ENCODE measurements around the gene DAG1.
"Not testable (repeated sequence)": the region's sequence is repeated elsewhere in the genome, so short reads cannot be mapped to it uniquely, and the experiment has no call there.

Gene DAG1

GRCh38 chr3:49470714-49471420, 800 bp downstream of the DAG1 start:
- DNase-seq = no peak

DNA sequence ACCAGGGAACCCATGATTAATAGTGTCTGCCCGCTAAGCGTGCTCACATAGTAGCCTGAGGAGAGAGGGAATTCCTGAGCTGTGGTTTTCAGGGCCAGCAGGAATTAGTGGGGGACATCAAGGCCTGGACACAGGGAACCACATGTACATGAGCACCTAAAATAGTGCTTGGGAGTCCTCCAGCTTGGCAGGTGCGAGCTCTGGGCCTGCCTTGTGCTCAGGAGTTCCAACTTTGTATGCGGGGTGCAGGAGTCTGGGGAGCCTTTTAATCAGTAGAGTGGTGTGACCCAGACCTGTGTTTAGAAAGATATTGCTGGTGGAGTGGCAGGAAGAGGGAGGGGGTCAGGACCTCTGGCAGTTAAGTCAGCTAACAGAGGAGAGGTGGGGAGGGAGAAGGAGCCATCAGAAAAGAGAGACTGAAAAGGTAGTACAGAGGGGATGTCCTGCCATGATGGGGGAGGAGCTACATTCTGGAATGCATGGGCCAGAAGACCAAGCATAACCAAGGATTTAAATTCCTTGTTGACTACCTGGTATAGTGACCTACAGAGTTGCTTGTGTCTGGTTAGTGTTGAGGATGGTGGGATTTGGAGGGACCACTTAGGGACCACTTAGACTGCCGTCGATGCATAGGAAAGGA, 1.9 kb downstream of the DAG1 start:
- DNase-seq = no peak

GRCh38 chr3:49476563-49476962, 6.5 kb downstream of the DAG1 start:
- peak; percentile 72 for DNase-seq

DNA sequence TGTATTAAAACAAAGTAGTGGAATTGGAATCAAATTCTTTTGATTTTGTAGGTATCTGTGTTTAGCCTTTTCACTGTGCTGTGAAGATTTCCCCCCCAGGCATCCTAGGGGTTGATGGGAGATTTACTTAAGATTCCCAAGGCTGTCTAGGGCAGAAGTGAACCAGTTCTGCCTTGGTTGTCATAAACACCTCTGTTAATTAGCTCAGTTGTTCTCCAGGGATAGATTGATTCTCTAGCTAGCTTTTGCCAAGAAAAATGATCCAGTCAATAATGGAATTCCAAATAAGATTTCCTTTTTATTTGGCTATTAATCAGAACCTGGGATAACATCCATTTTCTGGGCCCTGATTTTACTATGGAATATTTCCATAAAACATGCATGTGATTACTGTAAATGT, 12.7 kb downstream of the DAG1 start:
- DNase-seq = no peak

- DNase-seq = no peak
Observed at GRCh38 chr3:49484471-49484870, 14.4 kb downstream of the DAG1 start.

DNA sequence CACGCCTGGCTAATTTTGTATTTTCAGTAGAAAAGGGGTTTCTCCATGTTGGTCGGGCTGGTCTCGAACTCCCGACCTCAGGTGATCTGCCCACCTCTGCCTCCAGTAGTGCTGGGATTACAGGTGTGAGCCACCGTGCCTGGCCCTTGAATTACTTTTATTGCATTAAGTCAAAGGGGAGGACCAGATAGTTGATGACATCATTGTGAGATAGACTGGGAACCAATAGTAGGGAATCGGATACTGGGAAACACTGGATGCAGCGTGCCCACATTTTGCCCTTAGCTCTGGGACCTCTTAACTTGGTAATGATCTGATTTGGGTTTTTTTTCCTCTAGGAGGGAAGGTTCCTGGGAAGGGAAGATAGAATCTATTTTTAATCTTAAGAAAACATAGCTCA, 19.2 kb downstream of the DAG1 start:
- no peak for DNase-seq

DNA sequence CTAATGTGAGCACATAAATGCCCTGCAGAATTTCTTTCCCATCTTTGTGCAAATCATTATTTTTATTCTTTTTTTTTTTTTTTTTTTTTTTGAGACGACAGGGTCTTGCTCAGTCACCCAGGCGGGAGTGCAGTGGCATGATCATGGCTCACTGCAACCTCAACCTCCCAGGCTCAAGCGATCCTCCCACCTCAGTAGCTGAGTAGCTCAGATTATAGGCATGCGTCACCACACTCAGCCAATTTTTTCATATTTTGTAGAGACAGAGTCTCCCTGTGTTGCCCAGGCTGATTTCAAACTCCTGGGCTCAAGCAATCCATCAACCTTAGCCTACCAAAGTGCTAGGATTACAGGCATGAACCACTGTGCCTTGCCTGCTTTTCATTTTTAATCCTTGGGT, 22.9 kb downstream of the DAG1 start:
- DNase-seq = no peak

GRCh38 chr3:49493901-49494300, 23.8 kb downstream of the DAG1 start:
- no peak for DNase-seq

- DNase-seq = no peak
Observed at GRCh38 chr3:49495023-49495422, 25.0 kb downstream of the DAG1 start.

- not testable (repeated sequence) for DNase-seq
Observed at GRCh38 chr3:49496845-49497244, 26.8 kb downstream of the DAG1 start.

DNA sequence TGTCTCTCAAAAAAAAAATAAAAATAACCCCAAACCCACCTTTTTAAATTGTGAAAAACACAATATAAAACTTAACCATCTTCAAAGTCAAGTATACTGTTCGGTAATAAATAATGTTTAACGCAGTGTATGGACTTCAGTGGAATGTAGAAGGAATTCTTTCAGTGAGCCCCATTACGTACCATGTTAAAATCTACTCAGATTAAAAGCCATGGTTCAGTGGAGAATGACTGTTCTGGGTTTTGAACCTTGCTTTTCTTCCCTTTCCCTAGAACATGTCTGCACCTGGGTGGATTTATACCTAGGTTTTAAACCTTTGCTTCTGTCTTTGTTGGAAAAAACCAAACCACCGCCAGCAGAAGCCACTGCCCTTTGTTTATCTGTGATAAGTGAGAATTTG, 27.5 kb downstream of the DAG1 start:
- DNase-seq = no peak

DNA sequence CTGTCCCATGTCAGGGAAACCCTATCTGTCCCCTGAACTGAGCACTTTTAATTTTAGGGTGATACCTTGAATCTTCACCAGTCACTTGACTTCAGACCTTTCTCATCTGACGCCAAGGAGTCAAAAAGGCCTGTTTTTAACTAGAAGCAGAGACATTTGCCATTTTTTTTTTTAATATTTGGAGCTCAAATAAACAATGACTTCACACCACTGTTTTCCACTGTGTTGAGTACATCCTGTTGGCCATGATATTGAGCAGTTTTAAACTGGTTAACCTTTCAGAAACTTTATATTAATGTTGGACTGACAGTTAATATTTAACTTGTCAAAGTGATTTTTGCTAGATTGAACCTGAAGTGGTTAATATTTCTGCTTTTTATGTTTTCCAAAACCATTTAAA, 28.2 kb downstream of the DAG1 start:
- no peak for DNase-seq

- DNase-seq = no peak
Observed at GRCh38 chr3:49498648-49499047, 28.6 kb downstream of the DAG1 start.

- no peak for DNase-seq
Observed at GRCh38 chr3:49500205-49500731, 30.2 kb downstream of the DAG1 start.

DNA sequence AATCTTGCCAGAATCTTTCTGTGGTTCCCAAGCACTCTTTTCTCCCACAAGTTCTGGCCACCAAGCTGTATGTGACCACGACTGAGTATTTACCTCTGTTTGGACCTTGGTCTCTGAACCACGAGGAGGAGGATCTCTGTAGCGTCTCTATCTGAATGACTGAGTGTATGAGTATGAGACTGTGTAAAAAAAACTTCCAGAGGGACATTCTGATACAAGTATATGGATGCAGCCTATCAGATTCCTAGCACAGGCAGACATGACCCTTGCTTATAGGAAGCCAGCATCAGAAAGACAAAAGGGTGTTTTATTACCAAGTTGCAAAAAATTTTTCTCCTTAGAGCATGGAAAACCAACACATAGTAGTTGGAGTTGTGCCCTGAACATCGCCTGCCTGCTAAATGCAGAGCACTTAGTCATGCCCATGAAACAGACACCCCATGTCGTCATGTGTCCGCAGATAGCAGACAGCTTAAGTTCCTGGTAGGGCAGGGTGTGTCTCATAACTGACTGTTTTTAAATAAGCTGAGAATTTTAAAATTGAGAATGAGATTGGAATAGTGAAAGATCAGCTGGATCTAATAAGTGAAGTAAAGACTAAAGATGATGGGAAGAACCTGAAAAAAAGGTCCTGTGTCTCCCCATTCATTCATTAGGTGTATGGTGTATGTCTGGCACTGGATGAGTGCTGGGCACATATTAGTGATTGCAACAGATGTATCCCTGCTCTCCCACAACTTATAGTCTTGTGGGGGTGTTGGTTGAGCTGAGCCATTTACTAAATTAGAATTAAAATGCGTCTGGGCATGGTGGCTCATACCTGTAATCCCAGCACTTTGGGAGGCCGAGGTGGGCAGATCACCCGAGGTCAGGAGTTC, 30.9 kb downstream of the DAG1 start:
- no peak for DNase-seq

DNA sequence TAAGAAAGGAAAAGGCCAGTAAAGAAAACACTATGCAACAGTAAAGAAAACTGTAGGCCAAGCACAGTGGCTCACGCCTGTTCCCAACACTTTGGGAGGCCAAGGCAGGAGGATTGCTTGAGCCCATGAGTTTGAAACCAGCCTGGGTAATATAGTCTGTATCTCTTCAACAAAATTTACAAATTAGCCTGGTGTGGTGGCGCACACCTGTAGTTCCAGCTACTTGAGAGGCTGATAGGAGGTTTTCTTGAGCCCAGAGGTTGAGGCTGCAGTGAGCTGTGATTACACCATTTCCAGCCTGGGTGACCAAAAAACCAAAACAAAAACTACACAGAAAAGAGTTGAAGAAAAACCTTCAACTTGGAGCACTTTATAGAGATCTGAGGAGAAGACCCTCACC, 31.8 kb downstream of the DAG1 start:
- no peak for DNase-seq

DNA sequence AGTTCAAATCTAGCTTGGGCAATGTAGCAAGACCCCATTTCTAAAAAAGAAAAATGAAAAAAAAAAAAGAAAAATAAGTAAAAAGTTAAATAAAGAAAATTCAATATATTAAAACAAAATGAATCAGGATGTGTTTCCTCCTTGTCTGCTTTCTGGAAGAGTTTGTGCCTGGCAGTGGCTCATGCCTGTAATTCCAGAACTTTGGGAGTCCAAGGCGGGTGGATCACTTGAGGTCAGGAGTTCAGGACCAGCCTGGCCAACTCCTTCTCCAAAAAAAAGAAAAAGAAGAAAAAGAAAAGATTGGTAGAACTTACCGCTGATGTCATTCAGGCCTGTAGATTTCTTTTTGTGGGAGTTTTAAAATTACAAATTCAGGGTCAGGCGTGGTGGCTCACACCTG, 36.8 kb downstream of the DAG1 start:
- no peak for DNase-seq

DNA sequence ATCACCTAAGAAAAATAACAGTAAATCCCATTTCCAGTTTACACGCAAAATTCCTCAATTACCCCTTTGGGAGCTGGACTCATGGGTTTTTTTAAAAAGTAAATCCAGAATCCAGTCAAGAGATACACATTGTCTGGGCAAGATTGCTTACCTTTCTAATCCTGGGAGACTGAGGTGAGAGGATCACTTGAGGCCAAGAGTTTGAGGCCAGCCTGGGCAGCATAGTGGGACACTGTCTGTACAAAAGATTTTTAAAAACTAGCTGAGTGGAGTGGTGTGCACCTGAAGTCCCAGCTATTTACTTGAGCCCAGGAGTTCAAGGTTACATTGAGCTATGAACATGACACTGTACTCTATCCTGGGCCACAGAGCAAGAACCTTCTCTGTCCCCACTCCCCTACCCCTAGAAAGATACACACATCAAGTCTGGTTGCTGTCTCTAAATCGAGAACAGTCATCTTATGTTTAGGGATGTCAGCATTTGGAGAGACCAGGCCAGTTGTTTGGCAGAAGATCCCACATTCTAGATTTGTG, 39.0 kb downstream of the DAG1 start:
- no peak for DNase-seq

- no peak for DNase-seq
Observed at GRCh38 chr3:49511639-49512038, 41.6 kb downstream of the DAG1 start.

- DNase-seq = no peak
Observed at GRCh38 chr3:49512781-49513355, 42.8 kb downstream of the DAG1 start.

- DNase-seq = no peak
Observed at GRCh38 chr3:49513494-49514124, 43.5 kb downstream of the DAG1 start.

GRCh38 chr3:49518016-49518415, 47.9 kb downstream of the DAG1 start:
- no peak for DNase-seq

- no peak for DNase-seq
Observed at GRCh38 chr3:49518441-49518840, 48.4 kb downstream of the DAG1 start.
